ENCODE measurements around the gene NDUFS6.

GRCh38 chr5:1815881-1816292 is 14.7 kb downstream of the NDUFS6 start:
- no peak for TF ChIP-seq POLR2A (IDR thresholded peaks at IDR 0.05; ENCODE audit: low read length)
- no peak for TF ChIP-seq CTCF (IDR thresholded peaks at IDR 0.05)

Measured in A549 (cell line).